PC-3 (cell line): Measurements from ENCODE around the gene PPP1R7. TPM values are rescaled to one million over a fixed set of nuclear protein-coding genes. Genes with fewer than 3 reads are reported as not detected.

Source experiments
- ATAC-seq: fragments of 200-7000 bp; cut with Tn5 transposase; 2 replicates; pipeline ENCODE4 v1.9.1; 2020; ENCODE audit warnings: mild to moderate bottlenecking, moderate library complexity
- BruUV-seq: library from RNA; stranded (reverse); fragments of 400-500 nt; replicated peaks from 2 replicates; lab custom pipeline; 2021; lab: Mats Ljungman, UMichigan
- CTCF ChIA-PET: fragments of 300-600 bp; sonication (Branson Sonifier 250); formaldehyde crosslinking; loops from one replicate; lab custom pipeline; 2022; ENCODE audit warnings: antibody characterized with exemption; lab: Charles Lee
- POLR2A ChIA-PET: fragments of 300-600 bp; sonication (Branson Sonifier 250); formaldehyde crosslinking; loops from one replicate; lab custom pipeline; 2022; ENCODE audit warnings: antibody characterized with exemption; ENCODE audit not compliant: unreplicated experiment; lab: Charles Lee
- DNase-seq: peaks from one replicate; pipeline ENCODE4 v3.0.0-alpha.2; 2015
- H2AFZ ChIP-seq: fragments of 300-600 bp; sonication (generic); 2 replicates; pipeline ENCODE4 v1.6.0; 2016; ENCODE audit warnings: antibody characterized with exemption, low read length
- H3F3A ChIP-seq: fragments of 300-600 bp; sonication (generic); one replicate; pipeline ENCODE4 v1.6.0; 2017; ENCODE audit warnings: antibody characterized with exemption, low read length, control low read depth, mild to moderate bottlenecking; ENCODE audit not compliant: unreplicated experiment
- H3K27ac ChIP-seq: fragments of 300-600 bp; sonication (generic); 2 replicates; pipeline ENCODE4 v1.5.1; 2016; ENCODE audit warnings: mild to moderate bottlenecking, low read length
- H3K27me3 ChIP-seq: fragments of 300-600 bp; sonication (generic); 2 replicates; pipeline ENCODE4 v1.6.1; 2016; ENCODE audit warnings: low read length, mixed read lengths
- H3K36me3 ChIP-seq: fragments of 300-600 bp; sonication (generic); 2 replicates; pipeline ENCODE4 v1.6.1; 2016; ENCODE audit warnings: low read depth, mixed run types, low read length, mixed read lengths
- H3K4me1 ChIP-seq: fragments of 300-600 bp; sonication (generic); 2 replicates; pipeline ENCODE4 v1.5.1; 2016; ENCODE audit warnings: low read length; ENCODE audit not compliant: insufficient read depth
- H3K4me2 ChIP-seq: fragments of 300-600 bp; sonication (generic); 2 replicates; pipeline ENCODE4 v1.6.0; 2016; ENCODE audit warnings: low read length
- H3K4me3 ChIP-seq: fragments of 300-600 bp; sonication (generic); 2 replicates; pipeline ENCODE4 v1.5.1; 2016; ENCODE audit warnings: mild to moderate bottlenecking, low read length, mixed read lengths
- H3K79me2 ChIP-seq: fragments of 300-600 bp; sonication (generic); 2 replicates; pipeline ENCODE4 v1.6.1; 2017; ENCODE audit warnings: low read length, mixed read lengths
- H3K9ac ChIP-seq: fragments of 300-600 bp; sonication (generic); 2 replicates; pipeline ENCODE4 v1.6.0; 2016; ENCODE audit warnings: mild to moderate bottlenecking, low read length
- H3K9me2 ChIP-seq: fragments of 300-600 bp; sonication (generic); replicated peaks from 2 replicates; pipeline ENCODE4 v1.6.1; 2016; ENCODE audit warnings: mixed run types, low read length, mixed read lengths
- H3K9me3 ChIP-seq: fragments of 300-600 bp; sonication (generic); 2 replicates; pipeline ENCODE4 v1.6.1; 2016; ENCODE audit warnings: low read length, mixed read lengths
- H4K20me1 ChIP-seq: fragments of 300-600 bp; sonication (generic); 2 replicates; pipeline ENCODE4 v1.6.1; 2016; ENCODE audit warnings: low read length, mixed read lengths
- CTCF ChIP-seq: fragments of 300-600 bp; sonication (generic); conservative IDR thresholded peaks from 2 replicates; pipeline ENCODE4 v1.5.1; 2017; ENCODE audit warnings: antibody characterized with exemption, low read depth, mild to moderate bottlenecking, low read length
- EZH2 ChIP-seq: fragments of 300-600 bp; sonication (generic); IDR thresholded peaks from one replicate; pipeline ENCODE4 v1.6.1; 2017; ENCODE audit warnings: antibody characterized with exemption, mild to moderate bottlenecking, low read length; ENCODE audit not compliant: unreplicated experiment
- EZH2phosphoT487 ChIP-seq: fragments of 300-600 bp; sonication (generic); IDR thresholded peaks from 2 replicates; pipeline ENCODE4 v1.6.1; 2018; ENCODE audit warnings: mild to moderate bottlenecking, antibody characterized with exemption, low read length, borderline replicate concordance
- intact Hi-C: fragments of 100-400 bp; cut with micrococcal nuclease; formaldehyde crosslinking; loops from 2 replicates; pipeline ENCODE4 v1.9.0; 2023
- total RNA-seq: library from RNA; depleted of rRNA; stranded (reverse); fragments of >200 nt; gene quantifications from 2 replicates; pipeline ENCODE4 v1.2.3, GENCODE V29; 2014

The PPP1R7 gene
- total RNA-seq, 1 experiment from 2014 or later, result 21.4 TPM

- DNase-seq, result no peak
- Histone ChIP-seq H3K4me1 (no peaks in the 10 kb centered on the region), H3K4me2 (no peak overlapping the region), H3K79me2 (no peaks in the 10 kb centered on the region), H2AFZ (no peak overlapping the region), H4K20me1 (no peaks in the 10 kb centered on the region), H3K36me3 (no peaks in the 10 kb centered on the region), H3K9ac (no peak overlapping the region), H3F3A (no peaks in the 10 kb centered on the region), H3K27ac (no peak overlapping the region), H3K9me3 (no peaks in the 10 kb centered on the region), H3K27me3 (no peaks in the 10 kb centered on the region), H3K9me2 (no peaks in the 10 kb centered on the region), H3K4me3 (no peak overlapping the region)
- CTCF ChIA-PET, result no interaction called here
- no peak for ATAC-seq
- TF ChIP-seq EZH2phosphoT487 (no peak), CTCF (no peak)
- intact Hi-C loops, result no loop called here
- POLR2A ChIA-PET, result no interaction called here
- no TSS peak for BruUV-seq
Observed at GRCh38 chr2:241130316-241130715, 20.0 kb upstream of the PPP1R7 start.

GRCh38 chr2:241131531-241131930, 18.7 kb upstream of the PPP1R7 start:
- no peaks in the 10 kb centered on the region for H3K36me3 ChIP-seq
- H3K4me3 ChIP-seq, result no peak overlapping the region
- no peak overlapping the region for H2AFZ ChIP-seq
- H3F3A ChIP-seq, result no peaks in the 10 kb centered on the region
- DNase-seq, result no peak
- no peak for TF ChIP-seq CTCF
- no peak for TF ChIP-seq EZH2
- TF ChIP-seq EZH2phosphoT487, result no peak
- no peaks in the 10 kb centered on the region for H3K79me2 ChIP-seq
- H3K4me1 ChIP-seq, result no peaks in the 10 kb centered on the region
- no peak overlapping the region for H3K9ac ChIP-seq
- no peaks in the 10 kb centered on the region for H3K27me3 ChIP-seq
- no peaks in the 10 kb centered on the region for H3K9me3 ChIP-seq
- POLR2A ChIA-PET, result no interaction called here
- no peak overlapping the region for H3K4me2 ChIP-seq
- H4K20me1 ChIP-seq, result no peaks in the 10 kb centered on the region
- ATAC-seq, result no peak
- no peak overlapping the region for H3K27ac ChIP-seq
- no peaks in the 10 kb centered on the region for H3K9me2 ChIP-seq
- no TSS peak for BruUV-seq
- CTCF ChIA-PET, result no interaction called here
- intact Hi-C loops, result no loop called here

DNA sequence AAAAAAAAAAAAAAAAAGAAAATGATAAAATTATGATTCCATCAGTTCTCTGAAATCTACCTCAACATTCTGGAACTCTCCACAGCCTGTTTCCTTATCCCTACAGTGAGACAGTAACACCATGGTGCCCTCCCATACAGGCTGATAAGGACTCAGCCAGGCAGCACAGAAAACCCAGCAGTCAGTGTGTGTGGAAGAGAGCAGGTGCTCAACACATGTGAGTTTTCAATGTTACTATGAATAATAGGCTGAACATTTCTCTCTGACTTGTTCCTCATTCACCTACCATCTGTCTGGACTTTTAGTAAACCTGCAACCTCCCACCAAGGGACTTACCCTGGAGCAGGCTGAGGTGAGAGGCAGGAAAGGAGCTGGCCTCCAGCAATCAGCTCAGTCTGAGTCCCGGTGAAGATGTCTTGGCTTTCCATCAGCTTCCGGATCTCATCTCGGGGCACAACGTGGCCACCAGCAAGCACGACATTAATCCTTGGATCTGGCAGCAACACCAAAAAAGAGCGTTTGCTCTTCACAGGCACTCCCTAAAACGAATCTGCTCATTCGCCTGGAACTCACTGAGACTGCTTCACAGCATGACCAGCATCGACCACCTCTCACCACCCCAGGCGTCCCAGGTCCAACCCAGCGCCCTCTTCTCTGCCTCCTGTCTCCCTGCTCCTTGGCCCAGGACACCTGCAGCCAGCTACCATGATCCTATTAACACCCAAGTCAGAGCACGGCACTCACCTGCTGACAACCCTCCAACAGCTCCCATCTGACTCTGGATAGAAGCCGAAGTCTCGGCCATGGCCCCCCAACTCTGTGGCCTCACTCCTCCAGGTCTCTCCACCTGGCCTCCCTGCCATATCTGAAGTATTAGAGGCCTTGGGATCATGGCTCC, 17.5 kb upstream of the PPP1R7 start:
- Histone ChIP-seq H3K9me3 (no peaks in the 10 kb centered on the region), H3K79me2 (no peaks in the 10 kb centered on the region), H3K36me3 (no peaks in the 10 kb centered on the region), H3K9ac (no peak overlapping the region), H3K9me2 (no peaks in the 10 kb centered on the region), H3F3A (no peaks in the 10 kb centered on the region), H3K27ac (no peak overlapping the region), H3K27me3 (no peaks in the 10 kb centered on the region), H3K4me1 (no peaks in the 10 kb centered on the region), H3K4me2 (no peak overlapping the region), H2AFZ (no peak overlapping the region), H3K4me3 (no peak overlapping the region), H4K20me1 (no peaks in the 10 kb centered on the region)
- POLR2A ChIA-PET, result no interaction called here
- CTCF ChIA-PET, result no interaction called here
- TF ChIP-seq EZH2, result no peak
- no peak for TF ChIP-seq CTCF
- TF ChIP-seq EZH2phosphoT487, result no peak
- no peak for DNase-seq
- no TSS peak for BruUV-seq
- intact Hi-C loops, result no loop called here
- ATAC-seq, result no peak
